GOT3 (cell line): ENCODE results near the gene FARP2.
"Not testable (repeated sequence)": the region's sequence is repeated elsewhere in the genome, so short reads cannot be mapped to it uniquely, and the experiment has no call there.

Source experiments
- DNase-seq: peaks from one replicate; lab custom pipeline; 2025; ENCODE audit warnings: mixed read lengths; lab: John Stamatoyannopoulos, UW

Gene FARP2, protein sequence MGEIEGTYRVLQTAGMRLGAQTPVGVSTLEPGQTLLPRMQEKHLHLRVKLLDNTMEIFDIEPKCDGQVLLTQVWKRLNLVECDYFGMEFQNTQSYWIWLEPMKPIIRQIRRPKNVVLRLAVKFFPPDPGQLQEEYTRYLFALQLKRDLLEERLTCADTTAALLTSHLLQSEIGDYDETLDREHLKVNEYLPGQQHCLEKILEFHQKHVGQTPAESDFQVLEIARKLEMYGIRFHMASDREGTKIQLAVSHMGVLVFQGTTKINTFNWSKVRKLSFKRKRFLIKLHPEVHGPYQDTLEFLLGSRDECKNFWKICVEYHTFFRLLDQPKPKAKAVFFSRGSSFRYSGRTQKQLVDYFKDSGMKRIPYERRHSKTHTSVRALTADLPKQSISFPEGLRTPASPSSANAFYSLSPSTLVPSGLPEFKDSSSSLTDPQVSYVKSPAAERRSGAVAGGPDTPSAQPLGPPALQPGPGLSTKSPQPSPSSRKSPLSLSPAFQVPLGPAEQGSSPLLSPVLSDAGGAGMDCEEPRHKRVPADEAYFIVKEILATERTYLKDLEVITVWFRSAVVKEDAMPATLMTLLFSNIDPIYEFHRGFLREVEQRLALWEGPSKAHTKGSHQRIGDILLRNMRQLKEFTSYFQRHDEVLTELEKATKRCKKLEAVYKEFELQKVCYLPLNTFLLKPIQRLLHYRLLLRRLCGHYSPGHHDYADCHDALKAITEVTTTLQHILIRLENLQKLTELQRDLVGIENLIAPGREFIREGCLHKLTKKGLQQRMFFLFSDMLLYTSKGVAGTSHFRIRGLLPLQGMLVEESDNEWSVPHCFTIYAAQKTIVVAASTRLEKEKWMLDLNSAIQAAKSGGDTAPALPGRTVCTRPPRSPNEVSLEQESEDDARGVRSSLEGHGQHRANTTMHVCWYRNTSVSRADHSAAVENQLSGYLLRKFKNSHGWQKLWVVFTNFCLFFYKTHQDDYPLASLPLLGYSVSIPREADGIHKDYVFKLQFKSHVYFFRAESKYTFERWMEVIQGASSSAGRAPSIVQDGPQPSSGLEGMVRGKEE

DNA sequence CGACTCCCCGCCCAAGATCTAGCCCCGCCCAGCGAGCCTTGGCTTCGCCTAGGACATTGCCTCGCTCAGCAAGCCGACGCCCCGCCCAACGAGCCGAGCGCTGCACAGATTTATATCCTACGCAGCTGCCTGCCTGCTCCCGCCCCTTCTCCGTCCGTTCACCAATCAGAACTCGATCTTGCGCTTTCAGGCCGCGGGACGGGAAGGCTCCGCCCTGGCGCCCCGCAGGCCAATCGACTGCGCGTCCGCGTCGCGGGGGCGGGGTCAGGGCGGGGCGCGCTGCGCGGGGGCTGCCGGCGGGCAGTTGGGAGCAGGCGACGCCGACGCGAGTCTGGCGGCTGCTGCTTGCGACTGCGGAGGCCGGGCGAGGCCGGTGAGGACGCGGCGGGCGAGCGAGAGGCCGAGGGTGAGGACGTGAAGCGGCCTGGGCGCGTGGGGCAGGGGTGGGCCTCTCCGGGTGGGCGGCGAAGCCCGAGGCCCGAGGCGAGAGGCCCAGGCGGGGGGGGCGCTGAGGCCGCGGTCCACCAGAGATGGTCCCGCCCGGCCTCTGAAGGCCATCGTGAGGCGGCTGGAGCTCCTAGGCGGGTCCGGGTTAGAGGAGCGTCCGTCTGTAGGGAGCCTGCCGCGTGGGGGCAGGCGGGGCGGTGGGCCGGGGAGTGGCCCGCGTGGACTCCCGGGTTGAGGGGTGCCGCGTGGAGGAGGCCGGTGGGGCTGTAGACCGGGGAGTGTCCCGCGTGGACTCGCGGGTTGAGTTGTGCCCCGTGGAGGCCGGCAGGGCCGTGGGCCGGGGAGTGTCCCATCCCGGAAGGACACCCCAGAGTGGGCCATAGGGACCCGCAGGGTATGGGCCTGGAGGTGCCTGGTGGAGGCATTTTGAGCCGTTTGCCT lies at the start of gene FARP2:
Gene FARP2 (plus strand): TSS at position 303 of the 888 bp plus-strand sequence. CDS start 16,823 bp downstream, outside the sequence.
- peak; percentile 93 for DNase-seq

DNA sequence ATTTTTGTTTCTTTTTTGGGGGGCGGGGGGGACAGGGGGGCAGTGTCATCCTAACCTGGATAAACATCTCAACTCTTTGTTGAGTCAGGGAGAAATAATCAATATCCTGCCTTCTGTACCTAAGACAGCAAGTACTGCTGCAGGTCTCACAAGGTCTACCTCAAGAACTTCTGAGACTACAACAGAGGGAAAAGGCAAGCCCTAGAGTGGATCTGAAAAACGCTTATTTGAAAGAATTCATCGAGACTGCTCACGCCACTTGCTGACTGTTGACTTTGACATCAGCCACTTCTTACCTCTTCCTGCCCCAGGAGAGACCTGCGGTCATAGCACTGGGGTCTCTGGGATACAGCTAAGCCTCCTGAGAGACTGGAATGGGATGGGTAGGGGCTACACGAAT lies 49.0 kb upstream of the FARP2 start:
- no peak for DNase-seq

- no peak for DNase-seq
Observed at GRCh38 chr2:241308267-241308666, 47.8 kb upstream of the FARP2 start.

DNA sequence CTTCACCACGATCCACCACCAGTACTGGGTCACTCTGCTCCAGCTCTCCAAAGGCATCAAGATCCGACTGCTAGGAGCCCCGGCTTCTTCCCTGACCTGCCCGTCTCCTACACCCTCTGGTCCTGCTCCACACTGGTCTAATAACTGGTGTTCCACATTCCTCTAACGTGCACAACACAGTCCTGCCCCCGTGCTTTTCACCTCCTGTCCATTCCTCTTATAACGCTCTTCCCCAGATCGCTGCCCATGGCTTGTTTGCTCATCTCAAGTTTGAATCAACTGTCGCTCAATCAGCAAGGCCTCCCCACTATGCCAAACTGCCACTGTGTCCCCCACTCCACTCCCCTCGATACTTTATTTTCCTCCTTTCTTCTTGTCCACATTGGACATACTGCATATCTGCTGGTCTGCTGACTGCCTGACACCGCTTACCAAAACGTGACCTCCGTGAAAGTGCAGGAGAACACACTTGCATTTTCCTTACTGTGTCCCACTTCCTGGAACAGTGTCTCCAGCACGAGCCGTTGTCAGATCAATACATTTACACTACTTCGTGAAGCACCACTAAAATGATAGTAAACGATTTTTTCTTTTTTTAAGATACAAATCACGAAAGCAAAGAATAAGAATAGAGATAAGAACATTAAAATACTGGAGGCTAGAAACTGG lies 47.1 kb upstream of the FARP2 start:
- DNase-seq = no peak

DNA sequence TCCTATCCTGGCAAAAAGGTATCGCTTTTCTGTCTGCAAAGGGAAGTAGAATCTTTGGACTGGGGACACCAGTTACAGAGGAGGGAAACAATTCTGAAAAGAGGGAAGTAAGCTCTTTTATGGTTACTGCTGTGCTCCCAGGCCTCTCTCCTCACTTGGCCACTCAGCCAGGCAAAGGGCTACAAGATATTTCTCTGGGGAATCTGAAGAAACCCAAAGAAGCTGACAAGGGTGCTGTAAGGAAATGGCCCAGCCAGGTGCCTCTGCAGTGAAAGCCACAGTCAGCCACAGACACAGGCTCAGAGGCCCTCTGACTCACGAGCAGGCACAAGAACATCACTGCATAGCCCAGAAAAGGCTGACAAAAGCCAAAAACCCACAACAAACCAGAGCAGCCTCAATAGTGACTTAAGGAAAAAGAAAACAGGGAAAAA lies 46.4 kb upstream of the FARP2 start:
- no peak for DNase-seq

- DNase-seq = no peak
Observed at GRCh38 chr2:241310917-241311566, 45.0 kb upstream of the FARP2 start.

GRCh38 chr2:241312082-241312481 lies 44.0 kb upstream of the FARP2 start:
- DNase-seq = no peak

GRCh38 chr2:241313543-241314095 lies 42.5 kb upstream of the FARP2 start:
- no peak for DNase-seq

- DNase-seq = no peak
Observed at GRCh38 chr2:241314226-241315092, 41.6 kb upstream of the FARP2 start.

- DNase-seq = peak; percentile 97
Observed at GRCh38 chr2:241315093-241315878, 40.8 kb upstream of the FARP2 start, which contains the start of gene HDLBP. Gene HDLBP, minus strand, starts transcription at chr2:241315672. Its CDS starts 48,803 bp downstream, at chr2:241266869.

DNA sequence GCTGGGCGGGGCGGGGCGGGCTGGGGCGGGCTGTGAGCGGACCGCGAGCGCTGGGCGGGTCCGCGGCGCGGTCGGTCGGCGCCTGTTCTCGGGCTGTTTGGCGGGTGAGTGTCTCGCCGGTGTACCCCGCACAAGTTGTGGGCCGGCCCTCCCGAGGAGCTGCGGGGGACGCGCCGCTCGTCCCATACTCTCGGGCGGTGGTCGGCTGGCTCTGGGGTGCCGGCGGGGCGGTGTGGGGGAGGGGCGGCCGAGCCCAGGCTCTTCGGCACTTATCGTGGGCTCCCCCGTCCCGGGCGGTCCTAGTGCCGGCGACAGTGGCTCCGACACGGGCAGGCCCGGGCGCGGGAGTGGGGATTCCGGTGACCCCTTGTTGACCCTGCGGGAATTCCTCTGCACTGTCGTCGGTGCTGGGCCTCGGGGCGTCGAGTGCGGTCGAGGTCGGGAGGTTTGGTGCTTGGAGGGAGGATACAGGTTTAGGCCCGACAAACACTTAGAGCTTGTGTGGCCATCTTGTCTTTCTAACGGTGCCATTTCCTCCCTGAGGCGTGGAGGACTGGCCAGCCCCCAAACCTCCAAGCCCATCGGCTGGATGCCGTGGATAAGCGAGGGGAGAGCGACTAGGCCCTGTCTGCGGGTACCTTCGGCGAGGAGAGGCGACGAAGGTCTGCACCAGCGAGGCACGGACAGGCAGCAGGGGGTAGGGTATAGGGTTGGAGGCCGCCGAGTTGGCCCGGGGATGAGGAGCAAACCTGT lies 40.0 kb upstream of the FARP2 start, which contains the start of gene SEPTIN2:
Gene SEPTIN2 (plus strand): TSS at position 47 of the 753 bp plus-strand sequence. CDS start 8,308 bp downstream, outside the sequence.
- peak; percentile 56 for DNase-seq

GRCh38 chr2:241316825-241317224 lies 39.3 kb upstream of the FARP2 start:
- DNase-seq = no peak

GRCh38 chr2:241317391-241317790 lies 38.7 kb upstream of the FARP2 start:
- DNase-seq = no peak

GRCh38 chr2:241318830-241319229 lies 37.3 kb upstream of the FARP2 start:
- not testable (repeated sequence) for DNase-seq

DNA sequence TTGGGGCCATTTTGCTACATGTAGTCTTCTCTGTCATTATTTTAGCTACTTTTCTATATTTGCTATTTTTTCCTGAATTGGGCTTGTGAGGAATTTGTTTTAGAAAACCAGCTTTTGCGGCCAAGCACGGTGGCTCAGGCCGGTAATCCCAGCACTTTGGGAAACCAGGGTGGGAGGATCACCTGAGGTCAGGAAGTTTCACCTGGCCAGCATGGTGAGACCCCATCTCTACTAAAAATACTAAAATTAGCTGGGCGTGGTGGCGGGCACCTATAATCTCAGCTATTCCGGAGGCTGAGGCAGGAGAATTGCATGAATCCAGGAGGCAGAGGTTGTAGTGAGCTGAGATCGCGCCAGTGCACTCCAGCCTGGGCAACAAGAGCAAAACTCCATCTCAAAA lies 35.7 kb upstream of the FARP2 start:
- DNase-seq = no peak

DNA sequence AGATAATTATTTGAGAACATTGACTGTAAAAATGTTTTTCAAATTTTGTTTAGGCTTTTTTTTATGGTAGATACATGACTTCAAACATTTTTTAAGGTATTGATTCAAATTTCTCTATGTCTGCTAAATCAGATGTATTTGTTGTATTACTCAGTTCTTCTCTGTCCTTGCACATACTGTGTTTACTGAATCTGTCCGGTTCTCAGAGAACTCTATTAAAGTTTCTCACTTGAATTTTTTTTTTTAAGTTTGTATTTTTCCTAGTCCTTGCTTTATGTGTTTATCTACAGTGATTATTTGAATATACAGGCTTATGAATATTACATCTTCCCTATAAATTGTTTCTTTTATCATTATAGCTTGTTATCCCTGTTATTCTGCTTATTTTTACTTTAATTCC lies 35.1 kb upstream of the FARP2 start:
- DNase-seq = no peak

DNA sequence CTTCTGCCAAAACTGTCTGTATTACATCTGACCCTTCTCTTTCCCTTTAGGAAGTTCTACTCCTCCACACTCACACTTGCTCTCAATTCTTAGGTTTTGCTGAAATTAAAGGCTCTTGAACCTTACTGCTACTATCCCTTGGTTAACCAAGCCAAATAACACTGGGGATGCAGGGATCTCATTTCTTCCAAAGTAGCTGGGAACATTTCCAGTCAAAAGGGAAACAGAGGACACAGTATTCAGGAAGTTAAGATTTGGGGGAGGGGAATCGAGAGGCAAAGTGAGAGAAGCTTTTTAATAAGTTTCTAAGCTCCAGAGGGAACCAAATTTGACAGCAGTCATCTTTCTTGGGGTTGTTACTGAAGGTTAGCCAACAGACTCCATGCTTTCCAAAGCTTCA lies 34.2 kb upstream of the FARP2 start:
- no peak for DNase-seq
